HepG2 (cell line): Measurements from ENCODE around the gene KLHL3. TPM values are rescaled to one million over a fixed set of nuclear protein-coding genes. Genes with fewer than 3 reads are reported as not detected.
A peak's percentile ranks its signal among the peaks of the same experiment; 100 is the strongest.

ENCODE experiments used
- ATF4 ChIP-seq, 2 experiments: fragments of 450-650 bp in 1 of 2; sonication (generic) in 1 of 2; formaldehyde crosslinking; IDR thresholded peaks; 2 replicates each; pipeline versions ENCODE4 v1.5.0 to v1.8.0; 2020 to 2022; ENCODE audit warnings: mild to moderate bottlenecking in 1 of 2, missing genetic modification reagents in 1 of 2
- BRD4 ChIP-seq: sonication (generic); formaldehyde crosslinking; IDR thresholded peaks from 2 replicates; pipeline ENCODE4 v1.4.0; 2020; ENCODE audit warnings: missing genetic modification reagents
- CBX5 ChIP-seq: sonication (generic); formaldehyde crosslinking; IDR thresholded peaks from 2 replicates; pipeline ENCODE4 v1.4.0; 2020; ENCODE audit warnings: missing genetic modification reagents, borderline replicate concordance
- HDAC1 ChIP-seq: sonication (generic); formaldehyde crosslinking; IDR thresholded peaks from 2 replicates; pipeline ENCODE4 v1.5.1; 2020; ENCODE audit warnings: mild to moderate bottlenecking, missing genetic modification reagents
- MBD4 ChIP-seq: IDR thresholded peaks from 2 replicates; pipeline ENCODE4 v1.6.1; 2012; ENCODE audit warnings: low read length, inconsistent platforms, borderline replicate concordance
- NONO ChIP-seq, 2 experiments: fragments of 450-650 bp in 1 of 2; sonication (generic) in 1 of 2; formaldehyde crosslinking in 1 of 2; IDR thresholded peaks in 1 of 2; conservative IDR thresholded peaks in 1 of 2; 2 replicates each; pipeline versions ENCODE4 v1.6.1 to v1.8.0; 2017 to 2022; ENCODE audit warnings: mild to moderate bottlenecking in 1 of 2, missing genetic modification reagents in 1 of 2, moderate library complexity in 1 of 2
- POLR2AphosphoS2 ChIP-seq: IDR thresholded peaks from 2 replicates; pipeline ENCODE4 v1.6.1; 2011; ENCODE audit warnings: low read depth, low read length, improper control_type of control experiment
- PRMT3 ChIP-seq: sonication (generic); formaldehyde crosslinking; IDR thresholded peaks from 2 replicates; pipeline ENCODE4 v1.8.1; 2022; ENCODE audit warnings: low read depth, mild to moderate bottlenecking, moderate library complexity, missing genetic modification reagents, borderline replicate concordance
- REPIN1 ChIP-seq: sonication (generic); formaldehyde crosslinking; IDR thresholded peaks from 2 replicates; pipeline ENCODE4 v1.8.0; 2022; ENCODE audit warnings: missing genetic modification reagents, low read depth, mild to moderate bottlenecking, borderline replicate concordance
- SP5 ChIP-seq: IDR thresholded peaks from 2 replicates; pipeline ENCODE4 v1.6.1; 2016; ENCODE audit warnings: low read depth, borderline replicate concordance
- TGIF2 ChIP-seq: IDR thresholded peaks from 2 replicates; pipeline ENCODE4 v1.6.1; 2016; ENCODE audit warnings: control low read depth, missing compliant biosample characterization
- ZFX ChIP-seq: sonication (generic); formaldehyde crosslinking; IDR thresholded peaks from 2 replicates; pipeline ENCODE4 v1.4.0; 2020; ENCODE audit warnings: mild to moderate bottlenecking, low read depth, missing genetic modification reagents, moderate library complexity
- ZNF484 ChIP-seq: sonication (generic); formaldehyde crosslinking; IDR thresholded peaks from 2 replicates; pipeline ENCODE4 v1.5.1; 2020; ENCODE audit warnings: mild to moderate bottlenecking, low read depth, missing genetic modification reagents, borderline replicate concordance
- ZNF644 ChIP-seq: IDR thresholded peaks from 2 replicates; pipeline ENCODE4 v1.6.1; 2016; ENCODE audit warnings: low read depth
- ZSCAN30 ChIP-seq: sonication (generic); formaldehyde crosslinking; IDR thresholded peaks from 2 replicates; pipeline ENCODE4 v1.5.0; 2020; ENCODE audit warnings: mild to moderate bottlenecking, missing genetic modification reagents
- polyA plus RNA-seq, 8 experiments: library from polyadenylated mRNA; depleted of rRNA in 3 of 8; stranded (reverse) in 7 of 8; unstranded in 1 of 8; fragments of >200 nt; fragmentation: Illumina TruSeq in 4 of 8; extraction: Trizol in 4 of 8; gene quantifications; 2 replicates each; pipeline versions ENCODE4 v1.2.1 to v1.2.3, GENCODE V29; 2011 to 2016; ENCODE audit warnings: low read depth in 4 of 8, missing spikeins in 1 of 8, mixed read lengths in 1 of 8; ENCODE audit not compliant: insufficient read depth in 1 of 8
- total RNA-seq, 5 experiments: library from RNA; depleted of rRNA; stranded (reverse); fragments of >200 nt; fragmentation: Illumina TruSeq; extraction: Trizol; gene quantifications; 2 replicates each; pipeline ENCODE4 v1.2.3, GENCODE V29; 2016; ENCODE audit warnings: low read depth in 1 of 5
- TF ChIP-seq, protein P1 (sequence below): sonication (generic); formaldehyde crosslinking; IDR thresholded peaks from 2 replicates; pipeline ENCODE4 v1.5.0; 2020; ENCODE audit warnings: mild to moderate bottlenecking, missing genetic modification reagents
- TF ChIP-seq, protein P2 (sequence below): IDR thresholded peaks from 2 replicates; pipeline ENCODE4 v1.6.1; 2012; ENCODE audit warnings: inconsistent platforms
- TF ChIP-seq, protein P3 (sequence below): sonication (generic); formaldehyde crosslinking; IDR thresholded peaks from 2 replicates; pipeline ENCODE4 v1.4.0; 2020; ENCODE audit warnings: missing genetic modification reagents, borderline replicate concordance

The KLHL3 gene
- total and polyA plus RNA-seq, 2 of the 13 experiments (the other 11 are each of a cell fraction or from before 2014, with no cell fraction given) = 0.02 to 0.08 TPM

DNA sequence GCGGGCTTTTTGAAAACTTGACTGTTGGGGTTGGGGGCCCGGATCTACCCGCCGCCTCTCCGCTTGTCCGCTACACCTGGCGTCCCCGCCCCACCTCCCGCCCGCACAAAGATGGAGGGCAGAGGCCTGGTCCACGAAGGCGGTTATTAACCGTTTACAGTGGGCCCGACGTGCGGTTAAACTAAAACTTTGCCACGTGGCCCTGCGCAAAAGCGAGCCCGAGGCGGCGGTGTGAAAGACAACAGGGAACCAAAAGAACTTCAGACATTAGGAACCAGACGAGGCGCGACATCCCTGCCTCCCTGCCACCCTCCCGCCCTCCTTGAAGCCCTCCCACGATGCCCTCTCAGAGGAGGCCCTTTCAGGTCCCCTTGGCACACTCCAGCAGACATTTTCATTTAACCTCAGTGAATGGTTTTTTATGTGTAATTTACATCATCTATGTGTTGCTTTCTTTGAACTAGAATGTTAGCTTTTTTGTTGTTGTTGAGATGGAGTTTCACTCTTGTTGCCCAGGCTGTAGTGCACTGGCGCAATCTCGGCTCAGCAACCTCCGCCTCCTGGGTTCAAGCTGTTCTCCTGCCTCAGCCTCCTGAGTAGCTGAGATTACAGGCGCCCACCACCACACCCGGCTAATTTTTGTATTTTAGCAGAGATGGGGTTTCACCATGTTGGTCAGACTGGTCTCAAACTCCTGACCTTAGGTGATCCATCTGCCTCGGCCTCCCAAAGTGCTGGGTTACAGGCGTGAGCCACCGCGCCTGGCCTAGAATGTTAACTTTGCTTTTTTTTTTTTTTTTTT is 19.3 kb upstream of the KLHL3 start (continued):
- TF ChIP-seq CBX5 (CRISPR knock-in tag) = no peak
- peak; percentile 9 for TF ChIP-seq HDAC1 (CRISPR knock-in tag)
- no peak; the same call in 1 of the 2 replicates for TF ChIP-seq ZNF484 (CRISPR knock-in tag)
- TF ChIP-seq, protein P1, sequence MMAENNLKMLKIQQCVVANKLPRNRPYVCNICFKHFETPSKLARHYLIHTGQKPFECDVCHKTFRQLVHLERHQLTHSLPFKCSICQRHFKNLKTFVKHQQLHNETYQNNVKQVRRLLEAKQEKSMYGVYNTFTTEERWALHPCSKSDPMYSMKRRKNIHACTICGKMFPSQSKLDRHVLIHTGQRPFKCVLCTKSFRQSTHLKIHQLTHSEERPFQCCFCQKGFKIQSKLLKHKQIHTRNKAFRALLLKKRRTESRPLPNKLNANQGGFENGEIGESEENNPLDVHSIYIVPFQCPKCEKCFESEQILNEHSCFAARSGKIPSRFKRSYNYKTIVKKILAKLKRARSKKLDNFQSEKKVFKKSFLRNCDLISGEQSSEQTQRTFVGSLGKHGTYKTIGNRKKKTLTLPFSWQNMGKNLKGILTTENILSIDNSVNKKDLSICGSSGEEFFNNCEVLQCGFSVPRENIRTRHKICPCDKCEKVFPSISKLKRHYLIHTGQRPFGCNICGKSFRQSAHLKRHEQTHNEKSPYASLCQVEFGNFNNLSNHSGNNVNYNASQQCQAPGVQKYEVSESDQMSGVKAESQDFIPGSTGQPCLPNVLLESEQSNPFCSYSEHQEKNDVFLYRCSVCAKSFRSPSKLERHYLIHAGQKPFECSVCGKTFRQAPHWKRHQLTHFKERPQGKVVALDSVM (CRISPR knock-in tag) = peak; percentile 10; the same call in 1 of the 2 replicates
- TF ChIP-seq PRMT3 = no peak
- TF ChIP-seq ATF4 (CRISPR knock-in tag; IDR thresholded peaks at IDR 0.05) = 0 out of 4 replicates have a peak, but pooled peaks of 1 of the 2 experiments have one; percentile 1
- 0 out of 2 replicates have a peak, but pooled peaks have one; percentile 13 for TF ChIP-seq REPIN1 (CRISPR knock-in tag)
- TF ChIP-seq, protein P2, sequence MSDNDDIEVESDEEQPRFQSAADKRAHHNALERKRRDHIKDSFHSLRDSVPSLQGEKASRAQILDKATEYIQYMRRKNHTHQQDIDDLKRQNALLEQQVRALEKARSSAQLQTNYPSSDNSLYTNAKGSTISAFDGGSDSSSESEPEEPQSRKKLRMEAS = peak; percentile 39; the same call in 1 of the 2 replicates
- TF ChIP-seq ZNF644 (CRISPR knock-in tag) = no peak
- TF ChIP-seq SP5 = no peak
- TF ChIP-seq NONO (IDR thresholded peaks at IDR 0.05) = no peak
- TF ChIP-seq NONO (CRISPR knock-in tag; conservative IDR thresholded peaks at IDR 0.05) = no peak
- TF ChIP-seq MBD4 = no peak
- 0 out of 2 replicates have a peak, but pooled peaks have one; percentile 5 for TF ChIP-seq TGIF2 (CRISPR knock-in tag)
- TF ChIP-seq ZFX = peak; percentile 4
- TF ChIP-seq, protein P3, sequence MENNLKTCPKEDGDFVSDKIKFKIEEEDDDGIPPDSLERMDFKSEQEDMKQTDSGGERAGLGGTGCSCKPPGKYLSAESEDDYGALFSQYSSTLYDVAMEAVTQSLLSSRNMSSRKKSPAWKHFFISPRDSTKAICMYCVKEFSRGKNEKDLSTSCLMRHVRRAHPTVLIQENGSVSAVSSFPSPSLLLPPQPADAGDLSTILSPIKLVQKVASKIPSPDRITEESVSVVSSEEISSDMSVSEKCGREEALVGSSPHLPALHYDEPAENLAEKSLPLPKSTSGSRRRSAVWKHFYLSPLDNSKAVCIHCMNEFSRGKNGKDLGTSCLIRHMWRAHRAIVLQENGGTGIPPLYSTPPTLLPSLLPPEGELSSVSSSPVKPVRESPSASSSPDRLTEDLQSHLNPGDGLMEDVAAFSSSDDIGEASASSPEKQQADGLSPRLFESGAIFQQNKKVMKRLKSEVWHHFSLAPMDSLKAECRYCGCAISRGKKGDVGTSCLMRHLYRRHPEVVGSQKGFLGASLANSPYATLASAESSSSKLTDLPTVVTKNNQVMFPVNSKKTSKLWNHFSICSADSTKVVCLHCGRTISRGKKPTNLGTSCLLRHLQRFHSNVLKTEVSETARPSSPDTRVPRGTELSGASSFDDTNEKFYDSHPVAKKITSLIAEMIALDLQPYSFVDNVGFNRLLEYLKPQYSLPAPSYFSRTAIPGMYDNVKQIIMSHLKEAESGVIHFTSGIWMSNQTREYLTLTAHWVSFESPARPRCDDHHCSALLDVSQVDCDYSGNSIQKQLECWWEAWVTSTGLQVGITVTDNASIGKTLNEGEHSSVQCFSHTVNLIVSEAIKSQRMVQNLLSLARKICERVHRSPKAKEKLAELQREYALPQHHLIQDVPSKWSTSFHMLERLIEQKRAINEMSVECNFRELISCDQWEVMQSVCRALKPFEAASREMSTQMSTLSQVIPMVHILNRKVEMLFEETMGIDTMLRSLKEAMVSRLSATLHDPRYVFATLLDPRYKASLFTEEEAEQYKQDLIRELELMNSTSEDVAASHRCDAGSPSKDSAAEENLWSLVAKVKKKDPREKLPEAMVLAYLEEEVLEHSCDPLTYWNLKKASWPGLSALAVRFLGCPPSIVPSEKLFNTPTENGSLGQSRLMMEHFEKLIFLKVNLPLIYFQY = no peak
- TF ChIP-seq BRD4 = 0 out of 2 replicates have a peak, but pooled peaks have one; percentile 11
- TF ChIP-seq ZSCAN30 (CRISPR knock-in tag) = peak; percentile 79; the same call in 1 of the 2 replicates
- no peak for TF ChIP-seq POLR2AphosphoS2
